GM18505 (cell line): ENCODE results near the gene ADAMTSL3.
"Not testable (repeated sequence)": the region's sequence is repeated elsewhere in the genome, so short reads cannot be mapped to it uniquely, and the experiment has no call there.

Experiments used
- ATAC-seq: cut with Tn5 transposase; IDR thresholded peaks from one replicate; pipeline ENCODE4 v1.9.1; 2021; ENCODE audit not compliant: unreplicated experiment
- POLR2A ChIP-seq: IDR thresholded peaks from 4 replicates; pipeline ENCODE4 v1.6.1; 2011; ENCODE audit warnings: borderline replicate concordance; ENCODE audit not compliant: insufficient read depth, insufficient read length; ENCODE audit errors: extremely low read depth

ADAMTSL3 gene

GRCh38 chr15:84079885-84080777, 426.2 kb downstream of the ADAMTSL3 start:
- ATAC-seq: peak; percentile 95
- TF ChIP-seq POLR2A: no peak

DNA sequence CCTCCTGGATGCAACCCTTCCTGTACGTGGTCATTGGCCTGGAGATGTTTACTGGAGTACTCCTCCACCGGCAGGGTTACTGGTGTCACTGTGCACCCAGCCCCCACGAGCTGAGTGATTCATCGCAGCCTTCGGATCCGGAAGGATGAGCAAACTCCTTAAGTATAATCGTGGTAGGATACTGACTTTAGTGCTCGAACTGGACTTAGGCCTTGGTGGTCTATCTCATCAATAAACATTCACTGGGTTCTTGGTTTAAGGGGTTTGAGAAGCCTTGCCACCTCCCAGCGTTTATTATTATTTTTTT, 426.8 kb downstream of the ADAMTSL3 start:
- not testable (repeated sequence) for ATAC-seq

DNA sequence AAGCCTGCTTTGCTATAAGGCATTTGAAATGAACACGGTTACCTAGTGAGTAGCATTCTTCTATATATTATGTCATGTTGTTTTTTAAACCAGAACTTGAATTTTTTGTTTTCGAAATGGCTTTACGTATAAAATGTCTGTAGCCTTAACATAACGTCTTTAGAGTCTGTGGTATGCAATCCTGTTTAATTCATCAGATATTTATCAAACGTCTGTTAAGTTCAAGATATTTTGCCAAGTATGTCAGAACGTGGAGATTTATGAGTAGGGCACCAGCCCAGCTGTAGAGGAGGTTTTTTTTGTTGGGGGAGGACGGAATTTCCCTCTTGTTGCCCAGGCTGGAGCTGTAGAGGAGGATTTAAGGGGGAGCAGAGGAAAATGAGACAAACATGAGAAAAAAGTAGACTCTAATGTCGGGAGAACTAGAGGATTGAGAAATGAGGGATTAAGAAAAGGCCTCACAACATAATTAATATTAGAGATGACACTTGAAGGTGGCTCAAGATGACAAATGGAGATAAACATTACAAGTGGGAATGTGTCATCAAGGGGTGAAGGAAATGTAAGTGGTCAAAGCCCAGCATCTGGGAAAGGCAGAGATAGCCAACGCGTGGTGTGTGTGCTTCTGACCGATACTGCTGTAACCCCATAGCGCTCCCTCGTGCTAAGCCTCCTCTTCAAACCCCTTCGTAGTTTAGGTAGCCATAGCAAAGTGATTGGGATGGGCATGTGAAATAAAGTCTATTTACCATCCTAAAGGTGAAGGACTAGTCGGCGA, 427.7 kb downstream of the ADAMTSL3 start:
- no peak for ATAC-seq
- TF ChIP-seq POLR2A: no peak

DNA sequence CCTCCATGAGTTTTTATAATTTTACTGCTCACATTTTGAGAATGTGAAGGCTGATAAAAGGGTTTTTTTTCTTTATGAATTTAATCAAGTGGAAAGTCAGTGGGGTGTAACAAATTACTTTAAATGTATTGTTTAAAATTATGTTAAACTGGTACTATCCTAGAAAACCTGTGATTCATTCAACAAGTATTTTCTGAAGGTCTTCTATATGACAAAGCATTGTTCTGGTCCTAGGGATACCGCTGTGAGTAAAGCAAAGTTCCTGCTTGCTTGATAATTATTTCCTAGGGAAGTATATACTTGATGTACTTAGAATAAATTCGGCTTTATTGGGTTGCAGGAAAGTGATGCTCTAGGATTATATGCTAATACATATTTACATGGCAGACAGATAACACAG, 428.8 kb downstream of the ADAMTSL3 start:
- no peak for TF ChIP-seq POLR2A
- no peak for ATAC-seq

GRCh38 chr15:84086071-84086470, 432.1 kb downstream of the ADAMTSL3 start:
- not testable (repeated sequence) for ATAC-seq
